Left ventricle myocardium inferior (tissue), 1 donor: ENCODE measurements around the gene PRMT2. TPM values are rescaled to one million over a fixed set of nuclear protein-coding genes. Genes with fewer than 3 reads are reported as not detected.

Experiments
- DNase-seq: peaks from one replicate; pipeline ENCODE4 v3.0.0-alpha.2; 2020
- H3K27ac ChIP-seq: fragments of 200-600 bp; replicated peaks from 2 replicates; pipeline ENCODE4 v1.8.0; 2021
- H3K27me3 ChIP-seq: fragments of 200-600 bp; 2 replicates; pipeline ENCODE4 v1.8.0; 2021; ENCODE audit warnings: low read depth
- H3K36me3 ChIP-seq: fragments of 200-600 bp; 2 replicates; pipeline ENCODE4 v1.8.0; 2021
- H3K4me1 ChIP-seq: fragments of 200-600 bp; 2 replicates; pipeline ENCODE4 v1.8.0; 2021
- H3K4me3 ChIP-seq: fragments of 200-600 bp; 2 replicates; pipeline ENCODE4 v1.8.0; 2021; ENCODE audit warnings: mild to moderate bottlenecking, moderate library complexity
- H3K9me3 ChIP-seq: fragments of 200-600 bp; replicated peaks from 2 replicates; pipeline ENCODE4 v1.8.0; 2021
- CTCF ChIP-seq: fragments of 200-600 bp; IDR thresholded peaks from 2 replicates; pipeline ENCODE4 v1.8.0; 2021; ENCODE audit warnings: antibody characterized with exemption, mild to moderate bottlenecking, borderline replicate concordance
- intact Hi-C: fragments of 100-400 bp; cut with micrococcal nuclease; formaldehyde crosslinking; loops from one replicate; pipeline ENCODE4 v1.11.0; 2022
- total RNA-seq: library from RNA; stranded (reverse); fragmentation: NEBNext Ultra II Directional; extraction: Animal tissue kit (Norgen Biotek cat#: 25700); gene quantifications from one replicate; pipeline ENCODE4 v1.2.1, GENCODE V29; 2021
- donor health status: DM: no; HTN: yes; CAD: no; lungs with severe emphysema.

Gene PRMT2
- total RNA-seq, 1 donor from 2014 or later = 56.4 TPM

GRCh38 chr21:46646541-46647154 is 11.2 kb downstream of the PRMT2 start:
- H3K36me3 ChIP-seq = peaks cover 89% of the 10 kb centered on the region

DNA sequence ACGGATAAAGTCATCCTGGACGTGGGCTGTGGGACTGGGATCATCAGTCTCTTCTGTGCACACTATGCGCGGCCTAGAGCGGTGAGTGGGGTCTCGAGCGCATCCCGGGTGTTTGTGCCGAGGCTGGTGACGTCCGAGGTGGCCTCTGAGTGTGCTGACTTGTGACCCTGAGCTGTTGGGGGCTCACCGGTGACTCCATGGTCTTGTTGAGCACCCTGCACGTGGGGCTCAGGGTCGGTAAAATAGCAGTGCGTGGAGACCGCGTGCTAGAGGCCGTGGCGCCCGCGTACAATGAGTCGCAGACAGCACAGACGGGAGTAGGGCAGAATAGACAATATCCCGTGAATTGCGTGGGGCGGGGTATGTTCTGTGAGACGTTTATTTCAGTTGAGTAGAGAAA is 13.1 kb downstream of the PRMT2 start:
- no peak overlapping the region for H3K27ac ChIP-seq
- H3K36me3 ChIP-seq = peaks cover 99% of the 10 kb centered on the region
- H3K27me3 ChIP-seq = no peaks in the 10 kb centered on the region
- H3K4me1 ChIP-seq = peaks cover 16% of the 10 kb centered on the region
- no peak for TF ChIP-seq CTCF
- no peaks in the 10 kb centered on the region for H3K9me3 ChIP-seq
- intact Hi-C loops = no loop called here
- DNase-seq = no peak
- H3K4me3 ChIP-seq = no peak overlapping the region

More at GRCh38 chr21:46646541-46647154, 11.2 kb downstream of the PRMT2 start:
- Histone ChIP-seq H3K4me1 (peaks cover 20% of the 10 kb centered on the region), H3K27me3 (no peaks in the 10 kb centered on the region), H3K27ac (no peak overlapping the region), H3K9me3 (no peaks in the 10 kb centered on the region), H3K4me3 (no peak overlapping the region)
- no peak for TF ChIP-seq CTCF
- intact Hi-C loops = no loop called here
- no peak for DNase-seq

- Histone ChIP-seq H3K27me3 (no peaks in the 10 kb centered on the region), H3K27ac (no peak overlapping the region), H3K4me1 (peaks cover 16% of the 10 kb centered on the region), H3K9me3 (peaks cover 1% of the 10 kb centered on the region), H3K36me3 (peaks cover 99% of the 10 kb centered on the region), H3K4me3 (no peak overlapping the region)
- DNase-seq = no peak
- intact Hi-C loops = no loop called here
- TF ChIP-seq CTCF = no peak
Measured at GRCh38 chr21:46649356-46649755, 13.9 kb downstream of the PRMT2 start.

GRCh38 chr21:46650476-46651098 is 15.1 kb downstream of the PRMT2 start:
- Histone ChIP-seq H3K4me3 (no peak overlapping the region), H3K36me3 (peaks cover 99% of the 10 kb centered on the region), H3K27ac (peak overlapping the region; percentile 51), H3K4me1 (peaks cover 16% of the 10 kb centered on the region), H3K9me3 (peaks cover 14% of the 10 kb centered on the region), H3K27me3 (no peaks in the 10 kb centered on the region)
- no peak for TF ChIP-seq CTCF
- peak; percentile 44 for DNase-seq
- intact Hi-C loops = no loop called here

DNA sequence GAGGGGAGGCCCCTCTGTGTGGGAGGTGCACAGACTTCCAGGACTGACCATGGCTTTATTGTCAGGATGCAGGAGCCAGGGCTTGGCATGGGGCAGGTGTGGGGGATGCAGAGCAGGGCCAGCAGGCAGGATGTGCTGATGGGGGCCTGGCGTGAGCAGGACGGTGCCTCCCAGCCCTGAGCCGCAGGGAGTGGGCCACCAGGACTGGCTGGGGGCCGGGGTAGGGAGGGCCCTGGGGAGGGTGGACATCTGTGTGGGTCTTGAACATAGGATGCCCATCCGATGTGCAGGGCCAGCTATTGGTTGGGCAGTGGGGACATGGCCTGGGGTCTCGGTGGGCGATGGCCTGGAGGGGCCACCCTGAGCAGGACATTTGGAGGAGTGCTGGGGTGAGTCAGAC is 15.6 kb downstream of the PRMT2 start:
- peaks cover 16% of the 10 kb centered on the region for H3K4me1 ChIP-seq
- intact Hi-C loops = no loop called here
- H3K27ac ChIP-seq = peak overlapping the region; percentile 51
- no peak for DNase-seq
- no peak for TF ChIP-seq CTCF
- H3K27me3 ChIP-seq = no peaks in the 10 kb centered on the region
- no peak overlapping the region for H3K4me3 ChIP-seq
- peaks cover 99% of the 10 kb centered on the region for H3K36me3 ChIP-seq
- peaks cover 19% of the 10 kb centered on the region for H3K9me3 ChIP-seq
